ENCODE measurements around the gene FCN3. TPM values are rescaled to one million over a fixed set of nuclear protein-coding genes. Genes with fewer than 3 reads are reported as not detected.
A peak's percentile ranks its signal among the peaks of the same experiment; 100 is the strongest.

The FCN3 gene
- total and polyA plus RNA-seq, 10 of the 15 experiments (the other 5 are each of a cell fraction or from before 2014, with no cell fraction given) = 0.28 TPM; not detected in 9

DNA sequence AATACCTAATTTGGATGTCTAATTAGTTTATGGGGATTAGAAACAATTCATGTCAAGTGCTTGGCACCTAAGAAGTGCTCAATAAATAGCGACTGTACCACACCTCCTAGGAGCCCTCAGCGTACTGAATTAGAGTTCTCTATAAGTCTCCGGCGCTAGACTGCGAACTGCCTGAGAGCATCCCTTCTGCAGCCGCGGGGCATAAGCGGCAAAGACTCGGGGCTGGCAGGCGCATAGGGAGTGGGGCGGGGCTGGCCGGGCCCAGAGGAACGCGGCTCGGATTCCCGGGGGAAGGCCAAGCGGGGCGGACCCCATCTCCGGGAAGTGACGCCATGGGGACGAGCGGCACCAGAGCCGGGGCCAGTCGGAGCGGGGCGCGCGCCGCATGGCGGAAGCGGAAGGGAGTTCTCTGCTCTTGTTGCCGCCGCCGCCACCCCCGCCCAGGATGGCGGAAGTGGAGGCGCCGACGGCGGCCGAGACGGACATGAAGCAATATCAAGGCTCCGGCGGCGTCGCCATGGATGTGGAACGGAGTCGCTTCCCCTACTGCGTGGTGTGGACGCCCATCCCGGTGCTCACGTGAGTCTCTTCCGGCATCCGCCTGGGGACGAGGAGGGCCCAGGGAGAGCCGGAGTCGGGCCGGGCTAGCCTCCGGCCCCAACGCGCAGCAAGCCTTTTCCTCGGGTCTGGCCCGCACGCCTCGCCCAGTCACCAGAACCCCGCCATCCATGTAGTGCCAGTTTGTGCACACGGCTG is 52.6 kb downstream of the FCN3 start, which contains the start of gene TMEM222 (continued):
- TF ChIP-seq NBN (IDR thresholded peaks at IDR 0.05) (peak; percentile 95), CHD1 (IDR thresholded peaks at IDR 0.05; ENCODE audit: low read depth, low read length) (no peak), GABPA (IDR thresholded peaks at IDR 0.05; ENCODE audit: low read depth) (peak; percentile 97), CBX5 (IDR thresholded peaks at IDR 0.05; ENCODE audit: low read depth) (peak; percentile 89; the same call in 1 of the 2 replicates), STAT3 (IDR thresholded peaks at IDR 0.05; ENCODE audit: low read depth, low read length) (no peak), CHD4 (IDR thresholded peaks at IDR 0.05) (no peak), ZSCAN29 (IDR thresholded peaks at IDR 0.05) (0 out of 2 replicates have a peak, but pooled peaks have one; percentile 76), SUPT20H (IDR thresholded peaks at IDR 0.05; ENCODE audit: borderline replicate concordance, control insufficient read depth, low read depth, low read length) (no peak), STAT1 (conservative IDR thresholded peaks at IDR 0.05) (peak; percentile 96; the same call in 1 of the 2 replicates), ZNF207 (IDR thresholded peaks at IDR 0.05; ENCODE audit: borderline replicate concordance) (peak; percentile 97; the same call in 1 of the 2 replicates), POLR2AphosphoS5 (IDR thresholded peaks at IDR 0.05; ENCODE audit: low read length) (peak; percentile 93), YY1 (IDR thresholded peaks at IDR 0.05; ENCODE audit: low read depth, low read length) (peak; percentile 92), GATAD2B (conservative IDR thresholded peaks at IDR 0.05; ENCODE audit: low read depth) (peak; percentile 98), RAD21 (IDR thresholded peaks at IDR 0.05; ENCODE audit: insufficient read depth, low read depth, low read length) (no peak), NRF1 (conservative IDR thresholded peaks at IDR 0.05; ENCODE audit: low read depth, low read length) (no peak), EZH2 (IDR thresholded peaks at IDR 0.05; ENCODE audit: borderline replicate concordance, control insufficient read depth, low read depth, low read length) (no peak), BHLHE40 (IDR thresholded peaks at IDR 0.05; ENCODE audit: borderline replicate concordance in 1 of 2, low read depth in 2 of 2, low read length in 1 of 2) (peak; percentile 92 to 97)
- TF ChIP-seq, protein P1, sequence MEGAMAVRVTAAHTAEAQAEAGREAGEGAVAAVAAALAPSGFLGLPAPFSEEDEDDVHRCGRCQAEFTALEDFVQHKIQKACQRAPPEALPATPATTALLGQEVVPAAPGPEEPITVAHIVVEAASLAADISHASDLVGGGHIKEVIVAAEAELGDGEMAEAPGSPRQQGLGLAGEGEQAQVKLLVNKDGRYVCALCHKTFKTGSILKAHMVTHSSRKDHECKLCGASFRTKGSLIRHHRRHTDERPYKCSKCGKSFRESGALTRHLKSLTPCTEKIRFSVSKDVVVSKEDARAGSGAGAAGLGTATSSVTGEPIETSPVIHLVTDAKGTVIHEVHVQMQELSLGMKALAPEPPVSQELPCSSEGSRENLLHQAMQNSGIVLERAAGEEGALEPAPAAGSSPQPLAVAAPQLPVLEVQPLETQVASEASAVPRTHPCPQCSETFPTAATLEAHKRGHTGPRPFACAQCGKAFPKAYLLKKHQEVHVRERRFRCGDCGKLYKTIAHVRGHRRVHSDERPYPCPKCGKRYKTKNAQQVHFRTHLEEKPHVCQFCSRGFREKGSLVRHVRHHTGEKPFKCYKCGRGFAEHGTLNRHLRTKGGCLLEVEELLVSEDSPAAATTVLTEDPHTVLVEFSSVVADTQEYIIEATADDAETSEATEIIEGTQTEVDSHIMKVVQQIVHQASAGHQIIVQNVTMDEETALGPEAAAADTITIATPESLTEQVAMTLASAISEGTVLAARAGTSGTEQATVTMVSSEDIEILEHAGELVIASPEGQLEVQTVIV (IDR thresholded peaks at IDR 0.05; ENCODE audit: borderline replicate concordance, partially characterized antibody) = peak; percentile 87
- TF ChIP-seq, protein P2, sequence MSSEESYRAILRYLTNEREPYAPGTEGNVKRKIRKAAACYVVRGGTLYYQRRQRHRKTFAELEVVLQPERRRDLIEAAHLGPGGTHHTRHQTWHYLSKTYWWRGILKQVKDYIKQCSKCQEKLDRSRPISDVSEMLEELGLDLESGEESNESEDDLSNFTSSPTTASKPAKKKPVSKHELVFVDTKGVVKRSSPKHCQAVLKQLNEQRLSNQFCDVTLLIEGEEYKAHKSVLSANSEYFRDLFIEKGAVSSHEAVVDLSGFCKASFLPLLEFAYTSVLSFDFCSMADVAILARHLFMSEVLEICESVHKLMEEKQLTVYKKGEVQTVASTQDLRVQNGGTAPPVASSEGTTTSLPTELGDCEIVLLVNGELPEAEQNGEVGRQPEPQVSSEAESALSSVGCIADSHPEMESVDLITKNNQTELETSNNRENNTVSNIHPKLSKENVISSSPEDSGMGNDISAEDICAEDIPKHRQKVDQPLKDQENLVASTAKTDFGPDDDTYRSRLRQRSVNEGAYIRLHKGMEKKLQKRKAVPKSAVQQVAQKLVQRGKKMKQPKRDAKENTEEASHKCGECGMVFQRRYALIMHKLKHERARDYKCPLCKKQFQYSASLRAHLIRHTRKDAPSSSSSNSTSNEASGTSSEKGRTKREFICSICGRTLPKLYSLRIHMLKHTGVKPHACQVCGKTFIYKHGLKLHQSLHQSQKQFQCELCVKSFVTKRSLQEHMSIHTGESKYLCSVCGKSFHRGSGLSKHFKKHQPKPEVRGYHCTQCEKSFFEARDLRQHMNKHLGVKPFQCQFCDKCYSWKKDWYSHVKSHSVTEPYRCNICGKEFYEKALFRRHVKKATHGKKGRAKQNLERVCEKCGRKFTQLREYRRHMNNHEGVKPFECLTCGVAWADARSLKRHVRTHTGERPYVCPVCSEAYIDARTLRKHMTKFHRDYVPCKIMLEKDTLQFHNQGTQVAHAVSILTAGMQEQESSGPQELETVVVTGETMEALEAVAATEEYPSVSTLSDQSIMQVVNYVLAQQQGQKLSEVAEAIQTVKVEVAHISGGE (CRISPR knock-in tag; IDR thresholded peaks at IDR 0.05) = peak; percentile 98

Measured in GM12878 (cell line).